GM10847 (cell line): ENCODE measurements around the gene MUC5B.

Experiments used
- POLR2A ChIP-seq: IDR thresholded peaks from 2 replicates; pipeline ENCODE4 v1.6.1; 2011; ENCODE audit not compliant: insufficient read length; ENCODE audit errors: extremely low read depth

Gene MUC5B

DNA sequence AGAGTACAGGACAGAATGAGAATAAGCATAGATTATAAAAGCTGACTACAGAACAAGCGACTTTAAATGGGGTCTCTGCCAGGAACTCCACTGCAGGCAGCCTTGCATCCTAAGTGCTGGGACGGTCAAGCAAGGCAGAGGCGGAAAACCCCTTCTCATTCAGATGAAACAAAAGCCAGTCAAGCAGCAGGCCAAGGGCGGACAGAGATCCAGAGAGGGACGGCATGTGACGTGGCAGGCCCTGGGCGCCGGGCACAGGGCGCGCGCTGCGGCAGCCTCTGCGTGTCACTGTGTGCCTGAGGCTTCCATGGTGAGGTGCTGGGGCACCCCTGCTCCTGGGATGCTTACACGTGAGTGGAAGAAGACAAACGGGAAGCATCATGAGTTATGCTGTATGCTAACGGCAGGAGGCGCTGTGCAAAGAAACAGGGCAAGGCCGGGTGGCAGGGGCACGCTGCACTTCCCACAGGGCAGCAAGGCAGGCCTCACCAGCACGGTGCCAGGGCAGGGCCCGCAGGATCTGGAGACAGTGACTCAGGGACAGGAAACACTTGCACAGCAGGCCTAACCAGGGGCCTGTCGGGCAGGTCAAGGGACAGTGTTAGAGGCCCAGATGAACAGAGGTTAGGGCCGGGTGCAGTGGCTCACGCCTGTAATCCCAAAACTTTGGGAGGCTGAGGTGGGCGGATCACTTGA is 80.4 kb downstream of the MUC5B start:
- no peak for TF ChIP-seq POLR2A

GRCh38 chr11:1303973-1304372 is 81.1 kb downstream of the MUC5B start:
- no peak for TF ChIP-seq POLR2A

DNA sequence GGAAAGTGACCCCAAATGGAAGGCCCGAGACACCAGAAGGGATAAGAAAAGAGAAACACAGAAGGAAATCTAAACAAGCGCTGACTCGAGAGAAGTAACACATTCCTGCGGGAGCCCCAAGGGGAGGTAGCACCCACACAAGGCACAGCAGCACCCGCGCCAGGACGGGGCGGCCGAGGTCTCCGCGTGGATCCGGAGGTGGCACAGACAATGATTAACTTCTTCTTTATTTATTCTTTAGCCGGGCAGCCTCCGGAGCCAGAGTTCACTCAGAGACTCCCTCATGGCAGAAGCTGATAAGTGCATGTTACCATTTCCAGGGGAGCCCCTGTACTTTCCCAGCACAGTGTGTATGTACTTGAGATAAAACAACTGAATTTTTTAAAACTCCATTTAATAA is 81.5 kb downstream of the MUC5B start:
- no peak for TF ChIP-seq POLR2A

DNA sequence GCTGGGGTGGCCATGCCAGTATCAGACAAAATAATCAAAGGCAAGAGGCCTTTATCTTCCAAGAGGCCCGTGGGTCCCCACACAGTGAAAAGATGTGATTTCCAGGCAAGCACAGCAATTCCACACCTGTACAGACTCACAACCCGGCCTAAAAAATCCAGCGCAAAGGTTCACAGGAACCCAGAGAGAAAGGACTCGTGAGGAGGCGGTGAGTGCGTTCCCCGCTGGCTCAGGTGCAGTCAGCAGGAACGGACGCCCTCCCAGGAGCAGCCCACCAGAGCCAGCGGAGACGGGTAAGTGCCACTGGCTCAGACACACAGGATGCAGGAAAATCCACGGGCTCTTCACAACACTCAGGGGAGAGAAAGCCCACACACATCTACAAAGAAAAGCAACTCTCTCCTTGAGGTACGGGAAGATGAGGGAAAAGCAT is 82.2 kb downstream of the MUC5B start:
- TF ChIP-seq POLR2A = no peak

GRCh38 chr11:1305501-1306056 is 82.7 kb downstream of the MUC5B start:
- TF ChIP-seq POLR2A = no peak

GRCh38 chr11:1306186-1307162 is 83.6 kb downstream of the MUC5B start:
- no peak for TF ChIP-seq POLR2A

- TF ChIP-seq POLR2A = no peak
These were observed 84.5 kb downstream of the MUC5B start for GRCh38 chr11:1307163-1307870.

DNA sequence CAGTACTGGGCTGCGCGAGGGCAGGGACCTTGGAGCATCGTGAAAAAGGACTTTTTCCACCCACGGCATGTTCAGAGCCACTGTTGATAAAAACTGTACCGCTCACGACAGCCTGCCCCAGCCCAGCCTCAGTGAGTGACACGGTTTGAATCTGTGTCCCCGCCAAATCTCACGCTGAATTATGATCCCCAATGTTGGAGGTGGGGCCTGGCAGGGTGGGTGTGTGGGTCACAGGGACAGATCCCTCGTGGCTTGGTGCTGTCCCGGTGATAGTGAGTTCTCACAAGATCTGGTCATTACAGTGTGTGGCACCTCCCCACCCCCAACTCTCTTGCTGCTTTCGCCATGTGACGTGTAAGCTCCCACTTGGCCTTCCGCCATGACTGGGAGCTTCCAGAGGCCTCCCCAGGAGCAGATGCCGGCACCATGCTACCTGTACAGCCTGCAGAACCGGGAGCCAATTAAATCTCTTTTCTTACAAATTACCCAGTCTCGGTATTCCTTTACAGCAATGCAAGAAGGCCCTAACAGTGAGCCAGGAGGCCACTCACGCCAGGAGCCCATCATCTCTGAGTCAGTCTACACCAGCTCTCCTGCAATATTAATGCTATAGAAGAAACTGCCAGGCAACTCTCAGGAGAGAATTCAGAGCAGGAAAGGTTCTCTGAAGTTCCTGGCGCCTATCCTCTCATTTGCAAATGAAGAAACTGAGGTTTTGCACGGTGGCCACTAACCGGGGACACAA is 85.3 kb downstream of the MUC5B start:
- no peak for TF ChIP-seq POLR2A

DNA sequence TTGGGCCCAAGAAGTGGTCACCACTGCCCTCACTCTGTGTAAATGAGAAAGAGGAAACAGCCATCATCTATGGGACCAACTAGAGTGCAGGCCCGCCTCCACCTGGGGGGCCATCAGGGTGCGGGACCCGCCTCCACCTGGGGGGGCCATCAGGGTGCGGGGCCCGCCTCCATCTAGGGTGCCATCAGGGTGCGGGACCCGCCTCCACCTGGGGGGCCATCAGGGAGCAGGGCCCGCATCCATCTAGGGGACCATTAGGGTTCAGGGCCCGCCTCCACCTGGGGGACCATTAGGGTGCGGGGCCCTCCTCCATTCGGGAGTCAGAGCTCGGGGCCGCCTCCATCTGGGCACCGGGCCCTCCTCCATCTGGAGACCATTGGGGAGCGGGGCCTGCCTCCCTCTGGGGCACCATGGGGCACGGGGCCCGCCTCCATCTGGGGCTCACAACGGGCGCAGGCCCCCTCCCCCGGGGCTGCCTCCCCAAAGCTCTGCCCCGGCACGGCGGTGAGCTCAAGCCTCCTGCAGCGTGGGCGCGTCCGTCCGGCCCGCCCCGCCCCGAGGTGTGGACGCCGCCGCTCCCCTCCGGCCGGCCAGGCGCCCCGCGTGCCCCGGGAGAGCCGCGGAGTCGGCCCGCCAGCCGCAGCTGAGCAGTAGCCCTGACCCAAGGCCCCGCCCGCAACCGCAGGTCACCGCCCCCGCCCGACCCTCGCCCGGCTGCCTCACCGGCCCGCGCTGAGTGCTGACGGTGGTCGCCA is 86.1 kb downstream of the MUC5B start:
- no peak for TF ChIP-seq POLR2A

- peak; percentile 89 for TF ChIP-seq POLR2A
These were observed 86.8 kb downstream of the MUC5B start, which contains the start of gene TOLLIP for GRCh38 chr11:1309498-1310317. Gene TOLLIP (minus strand): TSS chr11:1309632. CDS start chr11:1309498, 134 bp downstream.

- TF ChIP-seq POLR2A = no peak
These were observed 87.4 kb downstream of the MUC5B start for GRCh38 chr11:1310318-1310687.

GRCh38 chr11:1310772-1311468 is 88.1 kb downstream of the MUC5B start:
- no peak for TF ChIP-seq POLR2A
